GM12801 (cell line): ENCODE results near the gene GYPC.

Source experiments
- CTCF ChIP-seq: IDR thresholded peaks from one replicate; pipeline ENCODE4 v1.5.1; 2011; ENCODE audit warnings: control low read depth; ENCODE audit not compliant: insufficient read length; ENCODE audit errors: extremely low read depth

GYPC gene

GRCh38 chr2:126665483-126665882 lies 9.5 kb downstream of the GYPC start:
- TF ChIP-seq CTCF: no peak

DNA sequence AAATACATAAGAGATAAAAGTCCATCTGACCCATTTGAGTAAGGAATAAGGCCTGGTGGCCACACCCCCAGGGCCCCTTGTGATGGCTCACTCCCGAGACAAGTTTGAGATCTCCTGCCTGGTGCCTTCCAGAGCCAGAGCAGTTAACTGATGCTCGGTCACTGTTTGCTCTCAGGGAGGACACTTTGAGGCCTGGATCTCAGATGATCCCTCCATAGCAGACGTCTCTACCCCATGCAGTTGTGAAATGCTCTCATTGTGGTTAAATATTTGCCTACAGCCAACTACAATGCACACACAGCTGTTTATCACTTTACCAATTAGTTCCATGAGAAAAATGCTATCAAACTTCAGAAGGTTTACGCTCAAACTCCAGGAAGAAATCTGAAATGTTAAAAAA lies 12.3 kb downstream of the GYPC start:
- no peak for TF ChIP-seq CTCF

- no peak for TF ChIP-seq CTCF
These were observed 13.8 kb downstream of the GYPC start for GRCh38 chr2:126669772-126670171.

- TF ChIP-seq CTCF: no peak
These were observed 15.5 kb downstream of the GYPC start for GRCh38 chr2:126671488-126671887.

DNA sequence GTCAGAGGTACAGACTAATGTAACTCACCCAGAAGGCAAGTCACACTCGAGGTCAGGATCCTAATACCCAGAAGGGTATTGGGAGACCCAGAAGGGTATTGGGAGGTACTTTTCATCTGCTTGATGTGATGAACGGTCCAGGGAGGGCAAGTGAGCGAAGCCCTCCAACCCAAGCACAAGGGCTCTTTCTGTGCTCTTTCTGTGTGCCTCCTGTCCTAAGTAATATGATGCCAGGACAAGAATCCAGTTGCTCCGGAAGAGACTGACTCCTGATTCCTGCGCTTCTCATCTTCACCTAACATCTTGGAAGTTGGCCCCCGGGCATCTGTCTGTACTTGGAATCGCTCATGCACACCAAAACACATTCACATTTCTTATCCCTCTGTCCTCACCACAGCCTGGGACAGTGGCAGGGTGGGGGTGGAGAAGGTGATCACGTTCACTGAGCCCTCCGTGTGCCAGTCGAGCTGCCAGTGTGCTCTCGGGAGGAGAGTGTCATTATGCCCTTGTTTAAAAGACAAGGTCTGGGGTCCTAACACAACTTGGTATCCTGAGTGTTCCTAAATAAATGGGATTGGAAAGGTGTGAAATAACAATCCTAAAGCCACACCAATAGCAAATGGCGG lies 17.1 kb downstream of the GYPC start:
- TF ChIP-seq CTCF: no peak

GRCh38 chr2:126674075-126674744 lies 18.3 kb downstream of the GYPC start:
- no peak for TF ChIP-seq CTCF

DNA sequence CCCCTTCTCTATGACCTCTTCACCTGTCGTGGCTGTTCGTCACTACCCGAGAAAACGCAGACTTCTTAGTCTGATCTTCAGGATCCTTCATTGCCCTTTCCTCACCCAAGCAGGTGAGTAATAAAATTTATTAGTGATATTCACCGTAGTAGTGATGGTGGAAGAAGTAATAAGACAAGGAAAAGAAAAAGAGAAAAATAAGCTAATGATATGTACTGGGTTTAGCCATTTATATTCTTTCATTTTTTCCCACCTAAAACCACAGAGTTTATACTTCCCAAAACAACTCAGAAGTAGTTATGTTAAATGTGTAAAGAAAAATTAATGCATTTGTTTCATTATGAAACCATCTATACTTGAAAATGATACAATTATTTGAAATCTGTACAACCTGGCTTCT lies 19.7 kb downstream of the GYPC start:
- no peak for TF ChIP-seq CTCF
